HG03280 (cell line): ENCODE measurements around the gene PANX1.
"Not testable (repeated sequence)": the region's sequence is repeated elsewhere in the genome, so short reads cannot be mapped to it uniquely, and the experiment has no call there.

ENCODE experiments used
- ATAC-seq: cut with Tn5 transposase; IDR thresholded peaks from one replicate; pipeline ENCODE4 v1.9.1; 2021; ENCODE audit warnings: mild to moderate bottlenecking, moderate library complexity; ENCODE audit not compliant: unreplicated experiment

PANX1 gene

DNA sequence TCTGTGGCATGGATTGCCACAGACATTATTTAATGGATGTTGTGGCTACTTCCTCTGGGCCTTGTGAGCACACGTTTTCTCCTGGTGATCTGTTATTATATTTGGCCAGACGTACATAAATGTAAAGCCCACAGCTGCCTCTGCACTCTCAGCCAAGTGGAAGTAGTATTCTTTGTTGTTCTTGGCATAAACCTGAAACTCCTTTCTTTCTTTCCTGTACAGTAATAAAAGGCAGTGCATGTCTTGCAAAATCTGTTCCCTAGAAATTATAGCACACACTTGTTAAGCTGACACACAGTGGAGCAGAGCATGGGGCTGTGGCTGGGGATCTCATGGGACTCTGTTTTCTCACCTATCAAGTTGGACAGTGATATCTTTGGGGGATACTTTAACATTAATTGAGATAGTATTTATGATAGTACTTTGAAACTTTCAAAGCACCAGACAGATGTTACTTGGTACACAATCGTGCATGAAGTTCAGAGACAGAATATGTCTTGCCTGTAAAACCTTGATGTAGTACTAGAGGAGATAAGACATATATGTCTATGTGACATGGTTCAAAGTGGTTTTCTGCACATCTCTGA is 20.9 kb downstream of the PANX1 start:
- no peak for ATAC-seq

DNA sequence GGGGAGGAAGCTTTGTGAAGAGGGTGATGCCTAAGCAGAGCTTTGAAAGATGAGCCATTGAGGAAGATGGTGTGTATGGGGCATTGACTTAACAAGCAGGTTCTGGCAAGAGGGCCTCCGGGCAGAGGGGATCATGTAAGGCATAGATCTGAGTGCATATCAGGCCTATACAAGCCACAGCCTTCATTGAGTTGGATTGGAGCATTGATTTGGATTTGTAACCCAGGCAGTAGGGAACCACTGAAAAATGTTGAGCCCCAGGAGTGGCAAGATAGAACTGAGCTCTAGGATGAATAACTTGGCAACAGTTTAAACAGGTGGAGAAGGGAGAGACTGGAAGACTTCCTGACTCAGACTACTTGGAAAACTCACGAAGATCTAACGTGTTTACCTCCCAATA is 21.4 kb downstream of the PANX1 start:
- ATAC-seq = no peak

DNA sequence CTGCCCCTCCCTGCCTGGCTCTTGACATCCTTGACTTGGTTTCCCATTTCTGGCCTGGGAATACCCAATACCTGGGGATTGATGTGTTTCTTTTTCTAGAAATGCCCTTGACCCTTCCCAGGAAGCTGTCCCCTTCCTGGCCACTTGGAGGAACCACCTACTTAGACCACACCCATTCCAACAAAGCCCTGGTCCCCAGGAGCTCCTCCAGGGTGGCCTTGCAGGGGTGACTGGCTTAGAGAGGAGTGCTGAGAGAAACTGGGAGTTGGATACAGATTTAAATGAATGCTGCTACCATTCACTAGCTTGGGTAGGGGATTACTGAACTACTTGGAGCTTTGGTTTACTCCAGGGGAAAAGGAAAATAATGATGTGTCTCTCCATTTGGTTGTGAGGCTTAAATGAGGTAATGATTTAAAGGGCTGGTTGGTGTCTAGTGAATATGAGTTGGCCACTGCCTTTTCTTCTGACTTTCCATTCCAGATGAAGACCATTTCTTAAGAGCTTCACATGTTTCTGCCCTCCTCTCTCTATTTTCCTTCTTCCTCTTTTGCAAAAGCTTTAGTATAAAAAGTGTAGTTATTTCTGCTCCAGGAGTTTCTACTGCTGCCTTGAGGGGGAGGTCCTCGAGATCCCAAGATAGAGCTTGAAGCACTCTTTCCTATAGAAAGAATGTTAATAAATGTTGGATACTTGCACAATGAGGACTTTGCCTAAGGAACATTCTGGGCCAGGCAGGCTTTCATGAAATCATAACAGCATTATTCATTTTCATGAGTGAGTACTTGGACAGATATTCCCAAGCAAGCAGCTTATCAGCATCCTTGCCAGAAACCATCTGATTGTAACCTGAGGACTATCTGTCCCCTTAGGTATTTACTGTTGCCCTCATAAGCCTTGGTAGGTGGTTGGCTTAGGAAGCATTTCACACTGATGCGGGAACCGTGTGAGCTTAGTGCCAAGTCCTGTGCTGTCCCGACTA is 22.4 kb downstream of the PANX1 start:
- ATAC-seq = no peak

DNA sequence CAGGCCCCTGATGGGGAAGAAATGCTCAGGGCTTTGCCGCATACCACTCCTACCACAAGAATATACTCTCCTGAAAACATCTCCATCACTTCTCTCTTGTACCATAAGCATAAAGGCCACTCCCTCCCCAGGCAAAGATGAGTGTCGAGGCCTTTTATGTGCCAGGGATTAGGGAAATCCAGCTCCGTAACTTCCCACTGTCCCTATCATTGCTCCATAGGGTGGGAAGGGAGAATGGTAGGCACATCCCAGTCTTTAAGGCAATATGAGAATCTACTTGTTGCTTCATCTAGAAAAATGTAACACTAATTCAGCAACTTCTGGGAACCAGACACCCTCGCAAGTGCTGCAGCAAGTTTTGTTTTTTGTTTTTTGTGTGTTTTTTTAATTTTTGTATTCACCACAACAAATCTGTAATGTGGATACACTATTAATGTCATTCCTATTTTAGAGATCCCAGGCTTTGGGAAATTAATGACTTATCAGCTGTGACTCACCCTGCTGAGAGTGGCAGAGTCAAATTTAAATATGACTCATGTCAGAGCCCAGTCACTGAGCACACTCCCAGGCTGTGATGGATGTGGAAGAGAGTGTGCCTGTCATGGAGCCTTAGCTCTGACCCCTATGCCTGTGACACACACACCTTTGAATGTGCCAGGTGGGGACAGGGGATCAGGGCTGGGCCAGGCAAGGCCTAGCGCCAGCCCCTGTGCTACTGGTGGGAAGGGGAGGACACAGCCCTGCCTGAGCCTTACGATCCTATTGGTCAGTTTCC is 23.4 kb downstream of the PANX1 start:
- peak; percentile 47 for ATAC-seq

DNA sequence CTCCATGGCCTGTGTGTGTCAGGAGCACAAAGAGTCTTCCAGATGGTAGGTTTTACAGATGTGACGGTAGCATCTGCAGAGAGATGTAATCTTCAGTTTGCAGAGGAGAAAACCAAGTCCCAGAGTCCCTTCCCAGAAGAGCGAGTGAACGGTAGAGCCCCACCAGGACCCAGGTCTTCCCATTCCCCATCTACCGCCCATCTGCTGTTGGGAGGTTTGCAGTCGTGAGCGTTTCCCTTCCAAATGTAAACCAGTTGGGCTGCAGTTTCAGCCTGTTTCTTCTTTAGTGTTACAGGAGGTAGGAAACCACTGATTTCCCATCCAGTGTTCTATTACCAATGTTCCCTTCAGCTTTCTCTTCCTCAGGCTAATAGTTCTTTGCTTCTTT is 24.0 kb downstream of the PANX1 start:
- ATAC-seq = no peak

- ATAC-seq = no peak
These were observed 24.7 kb downstream of the PANX1 start for GRCh38 chr11:94153320-94153719.

- no peak for ATAC-seq
These were observed 25.6 kb downstream of the PANX1 start for GRCh38 chr11:94154095-94154856.

DNA sequence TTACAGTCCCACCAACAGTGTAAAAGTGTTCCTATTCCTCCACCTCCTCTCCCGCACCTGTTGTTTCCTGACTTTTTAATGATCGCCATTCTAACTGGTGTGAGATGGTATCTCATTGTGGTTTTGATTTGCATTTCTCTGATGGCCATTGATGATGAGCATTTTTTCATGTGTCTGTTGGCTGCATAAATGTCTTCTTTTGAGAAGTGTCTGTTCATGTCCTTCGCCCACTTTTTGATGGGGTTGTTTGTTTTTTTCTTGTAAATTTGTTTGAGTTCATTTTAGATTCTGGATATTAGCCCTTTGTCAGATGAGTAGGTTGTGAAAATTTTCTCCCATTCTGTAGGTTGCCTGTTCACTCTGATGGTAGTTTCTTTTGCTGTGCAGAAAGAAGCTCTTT is 28.7 kb downstream of the PANX1 start:
- not testable (repeated sequence) for ATAC-seq

DNA sequence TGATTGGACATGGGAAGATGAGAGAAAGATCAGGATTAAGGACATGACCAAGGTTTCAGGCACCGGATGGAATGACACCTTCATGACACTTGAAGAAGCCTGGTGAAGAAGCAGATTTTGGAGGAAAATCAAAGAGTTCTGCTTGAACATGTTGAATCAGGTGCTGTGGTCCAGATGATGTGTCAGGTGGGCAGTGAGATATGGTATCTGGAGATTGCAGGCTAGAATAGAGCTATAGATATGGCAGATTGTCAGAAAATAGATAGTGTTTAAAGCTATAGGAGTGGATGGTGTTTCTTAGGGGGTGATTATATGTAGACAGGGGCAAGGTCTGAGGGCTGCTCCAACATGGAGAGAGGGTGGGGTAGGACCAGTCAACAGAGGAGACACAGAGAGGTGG is 40.2 kb downstream of the PANX1 start:
- ATAC-seq = no peak

DNA sequence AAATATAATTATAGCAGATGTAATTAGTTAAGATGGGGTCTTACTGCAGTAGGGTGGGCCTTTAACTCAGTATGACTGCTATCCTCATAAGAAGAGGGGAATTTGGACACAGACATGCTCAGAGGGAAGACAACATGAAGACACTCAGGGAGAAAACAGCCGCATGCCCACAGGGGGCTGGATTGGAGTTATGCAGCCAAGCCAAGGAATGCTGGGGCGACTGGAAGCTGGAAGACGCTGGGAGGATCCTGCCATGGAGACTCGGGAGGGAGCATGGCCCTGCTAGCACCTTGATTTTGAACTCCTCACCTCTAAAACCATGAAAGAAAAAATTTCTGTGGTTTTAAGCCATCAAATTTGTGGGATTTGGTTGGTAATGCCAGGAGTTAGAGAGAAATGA is 40.9 kb downstream of the PANX1 start:
- ATAC-seq = no peak

DNA sequence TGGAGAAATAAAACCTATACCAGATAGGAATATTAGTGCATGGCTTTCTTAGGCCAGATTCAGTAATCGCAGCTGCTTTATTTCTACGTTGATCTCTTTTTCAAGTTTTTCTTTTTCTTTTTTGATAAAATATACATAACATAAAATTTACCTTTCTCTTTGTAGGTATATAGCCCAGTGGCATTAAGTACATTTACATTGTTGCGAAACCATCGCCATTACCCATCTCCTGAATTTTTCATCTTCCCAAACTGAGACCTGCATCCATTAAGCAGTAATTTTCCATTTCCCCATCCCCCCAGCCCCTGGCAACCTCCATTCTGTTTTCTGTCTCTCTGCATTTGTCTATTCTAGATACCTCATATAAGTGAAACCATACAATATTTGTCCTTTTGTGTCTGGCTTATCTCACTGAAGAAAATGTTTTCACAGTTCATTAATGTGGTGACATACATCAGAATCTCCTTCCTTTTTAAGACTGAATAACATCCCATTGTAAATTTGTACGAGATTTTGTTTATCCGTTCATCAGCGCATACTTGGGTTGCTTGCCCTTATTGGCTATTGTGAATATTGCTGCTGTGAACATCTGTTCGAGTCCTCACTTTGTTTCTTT is 41.4 kb downstream of the PANX1 start:
- no peak for ATAC-seq

- ATAC-seq = no peak
These were observed 42.3 kb downstream of the PANX1 start for GRCh38 chr11:94170953-94171352.

GRCh38 chr11:94171693-94172440 is 43.2 kb downstream of the PANX1 start:
- peak; percentile 73 for ATAC-seq

GRCh38 chr11:94175535-94175934 is 46.9 kb downstream of the PANX1 start:
- no peak for ATAC-seq

- ATAC-seq = no peak
These were observed 49.7 kb downstream of the PANX1 start for GRCh38 chr11:94178331-94178730.

GRCh38 chr11:94179696-94180095 is 51.1 kb downstream of the PANX1 start:
- no peak for ATAC-seq

- no peak for ATAC-seq
These were observed 52.9 kb downstream of the PANX1 start for GRCh38 chr11:94181526-94181925.

DNA sequence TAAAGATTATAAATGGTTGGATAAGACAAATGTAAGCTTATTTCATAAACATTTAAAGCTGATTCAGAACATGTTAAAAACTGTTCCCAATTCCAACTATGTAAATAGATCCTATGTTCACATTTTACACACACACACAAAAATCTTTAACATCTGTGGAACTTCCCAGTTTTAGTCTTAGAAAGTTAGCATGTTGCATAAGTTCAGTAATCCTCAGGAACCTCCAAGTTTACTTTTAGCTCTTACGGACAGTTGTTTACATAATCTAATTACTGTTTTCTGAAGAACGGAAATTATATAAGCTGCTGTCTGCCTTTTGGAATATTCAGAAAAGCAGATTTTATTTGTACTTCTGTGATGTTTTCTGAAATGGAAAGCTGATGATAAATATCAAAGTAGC is 53.3 kb downstream of the PANX1 start:
- no peak for ATAC-seq

DNA sequence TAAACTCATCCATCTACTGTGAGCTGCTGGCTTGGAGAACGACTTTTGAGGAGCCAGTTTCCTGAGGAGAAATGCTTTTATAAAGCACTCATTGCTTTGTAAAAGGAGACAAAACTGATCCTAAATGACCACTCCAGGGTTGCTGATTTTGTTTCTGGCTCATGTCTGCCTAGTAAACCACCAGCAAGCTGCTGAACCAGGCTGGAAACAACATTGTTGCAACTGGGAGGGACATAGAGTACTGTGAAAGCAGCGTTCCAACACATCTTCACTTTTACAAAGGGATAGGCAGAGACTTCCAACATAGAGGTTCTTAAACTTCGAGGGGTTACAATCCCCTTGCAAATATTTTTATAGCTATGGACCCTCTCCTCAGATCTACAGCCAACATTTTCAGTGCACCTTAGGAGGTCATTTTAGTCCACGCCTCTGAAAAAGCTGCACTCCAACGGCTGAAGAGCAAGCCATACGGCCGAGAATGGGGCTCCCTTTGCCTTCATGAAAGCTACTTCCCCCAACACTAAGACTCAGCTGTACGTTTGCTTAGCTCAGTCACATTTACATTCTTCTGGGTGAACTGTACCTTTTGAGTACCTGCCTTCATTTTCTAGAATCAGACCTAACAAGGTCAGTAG is 54.7 kb downstream of the PANX1 start:
- ATAC-seq = no peak
